ENCODE data around the gene DENND1B.

DNA sequence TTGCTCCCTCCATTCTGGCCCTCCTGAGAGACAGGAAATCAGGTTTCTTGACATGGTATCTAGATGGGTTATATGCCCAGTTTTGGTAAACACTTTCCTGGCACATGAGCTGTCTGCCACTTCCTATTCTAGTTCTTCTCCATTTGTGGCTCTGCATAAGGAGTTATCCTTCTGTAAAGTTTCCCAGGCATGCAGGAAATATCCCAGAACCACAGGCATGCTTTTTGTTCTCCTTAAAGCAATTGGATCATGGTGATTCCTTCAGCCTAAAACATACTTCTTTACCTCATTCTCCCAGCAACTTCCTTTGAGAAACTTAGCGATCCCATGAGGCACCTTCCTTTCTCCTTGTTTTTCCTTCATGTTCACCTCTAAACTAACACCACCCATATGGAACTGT lies 307.4 kb downstream of the DENND1B start:
- TF ChIP-seq RAD21 (CRISPR knock-in tag; IDR thresholded peaks at IDR 0.05): no peak
- TF ChIP-seq, protein P1, sequence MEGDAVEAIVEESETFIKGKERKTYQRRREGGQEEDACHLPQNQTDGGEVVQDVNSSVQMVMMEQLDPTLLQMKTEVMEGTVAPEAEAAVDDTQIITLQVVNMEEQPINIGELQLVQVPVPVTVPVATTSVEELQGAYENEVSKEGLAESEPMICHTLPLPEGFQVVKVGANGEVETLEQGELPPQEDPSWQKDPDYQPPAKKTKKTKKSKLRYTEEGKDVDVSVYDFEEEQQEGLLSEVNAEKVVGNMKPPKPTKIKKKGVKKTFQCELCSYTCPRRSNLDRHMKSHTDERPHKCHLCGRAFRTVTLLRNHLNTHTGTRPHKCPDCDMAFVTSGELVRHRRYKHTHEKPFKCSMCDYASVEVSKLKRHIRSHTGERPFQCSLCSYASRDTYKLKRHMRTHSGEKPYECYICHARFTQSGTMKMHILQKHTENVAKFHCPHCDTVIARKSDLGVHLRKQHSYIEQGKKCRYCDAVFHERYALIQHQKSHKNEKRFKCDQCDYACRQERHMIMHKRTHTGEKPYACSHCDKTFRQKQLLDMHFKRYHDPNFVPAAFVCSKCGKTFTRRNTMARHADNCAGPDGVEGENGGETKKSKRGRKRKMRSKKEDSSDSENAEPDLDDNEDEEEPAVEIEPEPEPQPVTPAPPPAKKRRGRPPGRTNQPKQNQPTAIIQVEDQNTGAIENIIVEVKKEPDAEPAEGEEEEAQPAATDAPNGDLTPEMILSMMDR (CRISPR knock-in tag; IDR thresholded peaks at IDR 0.05): no peak
- no peak for TF ChIP-seq RELA (CRISPR knock-in tag; IDR thresholded peaks at IDR 0.05)
- no peak for TF ChIP-seq ZNF652 (CRISPR knock-in tag; IDR thresholded peaks at IDR 0.05; ENCODE audit: borderline replicate concordance, low read depth)
- TF ChIP-seq FOXJ3 (CRISPR knock-in tag; IDR thresholded peaks at IDR 0.05; ENCODE audit: borderline replicate concordance): no peak
- no peak for TF ChIP-seq ZNF30 (CRISPR knock-in tag; IDR thresholded peaks at IDR 0.05)
- TF ChIP-seq POLR2A (IDR thresholded peaks at IDR 0.05; ENCODE audit: insufficient read depth in 1 of 2, low read depth in 2 of 2, low read length in 2 of 2): no peak
- TF ChIP-seq FOXM1 (CRISPR knock-in tag; IDR thresholded peaks at IDR 0.05): no peak
- no peak for TF ChIP-seq RFX5 (IDR thresholded peaks at IDR 0.05; ENCODE audit: low read depth, low read length)
- TF ChIP-seq, protein P2, sequence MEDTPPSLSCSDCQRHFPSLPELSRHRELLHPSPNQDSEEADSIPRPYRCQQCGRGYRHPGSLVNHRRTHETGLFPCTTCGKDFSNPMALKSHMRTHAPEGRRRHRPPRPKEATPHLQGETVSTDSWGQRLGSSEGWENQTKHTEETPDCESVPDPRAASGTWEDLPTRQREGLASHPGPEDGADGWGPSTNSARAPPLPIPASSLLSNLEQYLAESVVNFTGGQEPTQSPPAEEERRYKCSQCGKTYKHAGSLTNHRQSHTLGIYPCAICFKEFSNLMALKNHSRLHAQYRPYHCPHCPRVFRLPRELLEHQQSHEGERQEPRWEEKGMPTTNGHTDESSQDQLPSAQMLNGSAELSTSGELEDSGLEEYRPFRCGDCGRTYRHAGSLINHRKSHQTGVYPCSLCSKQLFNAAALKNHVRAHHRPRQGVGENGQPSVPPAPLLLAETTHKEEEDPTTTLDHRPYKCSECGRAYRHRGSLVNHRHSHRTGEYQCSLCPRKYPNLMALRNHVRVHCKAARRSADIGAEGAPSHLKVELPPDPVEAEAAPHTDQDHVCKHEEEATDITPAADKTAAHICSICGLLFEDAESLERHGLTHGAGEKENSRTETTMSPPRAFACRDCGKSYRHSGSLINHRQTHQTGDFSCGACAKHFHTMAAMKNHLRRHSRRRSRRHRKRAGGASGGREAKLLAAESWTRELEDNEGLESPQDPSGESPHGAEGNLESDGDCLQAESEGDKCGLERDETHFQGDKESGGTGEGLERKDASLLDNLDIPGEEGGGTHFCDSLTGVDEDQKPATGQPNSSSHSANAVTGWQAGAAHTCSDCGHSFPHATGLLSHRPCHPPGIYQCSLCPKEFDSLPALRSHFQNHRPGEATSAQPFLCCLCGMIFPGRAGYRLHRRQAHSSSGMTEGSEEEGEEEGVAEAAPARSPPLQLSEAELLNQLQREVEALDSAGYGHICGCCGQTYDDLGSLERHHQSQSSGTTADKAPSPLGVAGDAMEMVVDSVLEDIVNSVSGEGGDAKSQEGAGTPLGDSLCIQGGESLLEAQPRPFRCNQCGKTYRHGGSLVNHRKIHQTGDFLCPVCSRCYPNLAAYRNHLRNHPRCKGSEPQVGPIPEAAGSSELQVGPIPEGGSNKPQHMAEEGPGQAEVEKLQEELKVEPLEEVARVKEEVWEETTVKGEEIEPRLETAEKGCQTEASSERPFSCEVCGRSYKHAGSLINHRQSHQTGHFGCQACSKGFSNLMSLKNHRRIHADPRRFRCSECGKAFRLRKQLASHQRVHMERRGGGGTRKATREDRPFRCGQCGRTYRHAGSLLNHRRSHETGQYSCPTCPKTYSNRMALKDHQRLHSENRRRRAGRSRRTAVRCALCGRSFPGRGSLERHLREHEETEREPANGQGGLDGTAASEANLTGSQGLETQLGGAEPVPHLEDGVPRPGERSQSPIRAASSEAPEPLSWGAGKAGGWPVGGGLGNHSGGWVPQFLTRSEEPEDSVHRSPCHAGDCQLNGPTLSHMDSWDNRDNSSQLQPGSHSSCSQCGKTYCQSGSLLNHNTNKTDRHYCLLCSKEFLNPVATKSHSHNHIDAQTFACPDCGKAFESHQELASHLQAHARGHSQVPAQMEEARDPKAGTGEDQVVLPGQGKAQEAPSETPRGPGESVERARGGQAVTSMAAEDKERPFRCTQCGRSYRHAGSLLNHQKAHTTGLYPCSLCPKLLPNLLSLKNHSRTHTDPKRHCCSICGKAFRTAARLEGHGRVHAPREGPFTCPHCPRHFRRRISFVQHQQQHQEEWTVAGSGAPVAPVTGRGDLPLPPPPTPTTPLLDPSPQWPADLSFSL (CRISPR knock-in tag; IDR thresholded peaks at IDR 0.05): no peak
- TF ChIP-seq ZNF292 (CRISPR knock-in tag; IDR thresholded peaks at IDR 0.05; ENCODE audit: borderline replicate concordance, low read depth): no peak
- TF ChIP-seq HNRNPLL (IDR thresholded peaks at IDR 0.05; ENCODE audit: low read depth, low read length, poor library complexity, severe bottlenecking): no peak
